OCI-M2 (cell line): ENCODE measurements around the gene SEMA7A.

Experiments
- DNase-seq: peaks from one replicate; lab custom pipeline; 2025; ENCODE audit not compliant: unreplicated experiment; lab: John Stamatoyannopoulos, UW

The SEMA7A gene

DNA sequence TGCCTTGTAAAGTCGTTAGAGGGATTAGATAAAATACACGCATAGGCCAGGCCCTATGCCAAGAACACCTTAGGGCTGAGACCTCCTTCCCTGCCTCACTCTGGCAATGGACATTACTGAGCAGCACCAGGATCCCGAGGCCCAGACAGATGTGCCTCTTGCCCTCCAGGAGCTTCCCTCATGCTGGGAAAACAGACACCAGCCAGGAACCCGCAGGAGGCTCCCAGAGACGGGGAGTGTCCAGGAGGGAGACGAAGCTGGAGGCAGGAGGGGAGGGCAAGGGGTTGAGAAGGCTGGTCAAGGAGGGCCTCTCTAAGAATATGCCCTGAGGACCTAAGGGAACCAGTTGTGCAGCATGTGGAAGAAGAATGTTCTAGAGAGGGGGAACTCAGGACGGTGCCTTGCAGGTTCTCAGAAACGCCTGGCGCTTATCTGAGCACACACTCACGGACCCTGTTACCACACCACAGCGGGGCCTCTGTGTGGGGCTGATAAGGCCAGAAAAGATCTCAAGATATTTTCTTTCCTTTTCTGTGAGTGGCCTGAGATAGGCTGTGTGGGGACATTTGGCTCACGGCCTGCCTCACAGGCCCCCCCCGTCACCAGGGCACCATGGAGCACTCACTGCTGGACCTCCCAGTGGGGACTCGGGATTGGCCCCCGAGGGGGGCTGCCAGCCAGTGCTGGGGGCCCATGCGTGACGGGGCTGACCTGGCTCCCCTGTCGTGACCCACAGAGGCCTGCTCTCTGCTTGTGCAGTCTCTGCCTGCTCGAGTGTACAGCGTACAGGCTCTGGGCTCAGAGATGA, 44.3 kb downstream of the SEMA7A start:
- DNase-seq = peak; percentile 65

GRCh38 chr15:74388363-74388951, 45.3 kb downstream of the SEMA7A start:
- DNase-seq = no peak

DNA sequence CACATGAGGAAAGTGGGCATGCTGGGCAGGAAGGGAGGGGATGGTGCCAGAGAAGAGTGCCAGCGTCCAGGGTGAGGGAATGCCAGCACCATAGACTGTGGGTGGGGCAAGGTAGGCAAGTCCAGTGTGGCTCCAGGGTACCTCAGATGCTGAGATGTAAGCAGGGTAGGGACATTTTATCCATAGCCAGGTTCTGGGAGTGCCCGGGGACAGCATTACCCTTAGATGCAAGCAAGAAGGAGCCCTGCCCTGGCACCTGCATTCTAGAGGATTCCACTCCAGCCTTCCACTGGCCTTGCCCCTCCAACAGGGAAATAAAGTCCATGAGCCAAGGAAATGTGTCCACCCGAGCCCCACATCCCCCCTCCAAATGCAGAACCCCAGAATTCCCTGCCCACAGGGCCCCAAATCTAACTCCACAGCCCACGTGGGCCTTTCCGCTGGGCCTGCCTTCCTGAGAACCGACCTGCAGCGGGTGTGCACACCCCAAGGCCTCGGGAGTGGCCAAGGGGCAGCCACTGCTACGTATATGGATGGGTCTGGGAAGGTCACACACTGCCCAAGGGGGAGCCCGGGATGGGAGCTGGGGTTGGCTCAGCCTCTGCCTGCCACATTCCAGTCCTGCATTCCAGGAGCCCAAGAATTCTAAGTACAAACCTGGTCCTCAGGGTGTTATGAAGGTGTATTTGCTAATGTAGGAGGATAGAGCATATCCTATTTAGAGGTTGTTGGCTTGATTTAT, 46.0 kb downstream of the SEMA7A start:
- DNase-seq = no peak

- no peak for DNase-seq
These were observed 46.6 kb downstream of the SEMA7A start for GRCh38 chr15:74387141-74387541.

DNA sequence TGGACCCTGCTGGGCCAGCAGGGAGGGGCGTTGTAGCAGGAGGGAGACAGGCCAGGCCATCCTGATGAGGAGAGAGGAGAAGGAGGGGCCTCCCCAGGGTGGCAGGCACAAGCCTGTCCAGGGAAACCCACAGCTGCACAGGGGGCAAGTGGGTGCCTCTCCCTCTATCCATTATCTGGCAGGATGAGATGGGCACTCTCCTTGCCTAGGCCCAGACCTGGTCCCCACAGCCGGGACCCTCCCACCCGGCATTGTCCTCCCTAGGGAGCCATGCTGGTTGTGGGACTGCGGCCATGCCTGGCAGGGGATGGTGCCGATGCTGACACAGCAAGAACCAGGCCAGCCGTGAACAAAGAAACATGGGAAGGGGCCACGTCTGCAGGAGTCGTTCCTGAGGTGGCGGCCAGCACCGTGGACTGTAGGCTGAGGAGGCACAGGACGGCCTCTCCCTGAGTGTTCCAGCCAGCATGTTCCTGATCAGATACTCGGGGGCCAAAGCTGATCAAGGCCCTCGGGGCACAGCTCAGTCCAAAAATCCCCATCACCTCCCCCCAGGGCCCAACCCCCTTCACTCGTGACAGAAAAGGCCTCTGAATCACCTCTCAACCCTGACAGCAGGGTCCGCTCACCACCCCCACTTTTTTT, 47.1 kb downstream of the SEMA7A start:
- no peak for DNase-seq

DNA sequence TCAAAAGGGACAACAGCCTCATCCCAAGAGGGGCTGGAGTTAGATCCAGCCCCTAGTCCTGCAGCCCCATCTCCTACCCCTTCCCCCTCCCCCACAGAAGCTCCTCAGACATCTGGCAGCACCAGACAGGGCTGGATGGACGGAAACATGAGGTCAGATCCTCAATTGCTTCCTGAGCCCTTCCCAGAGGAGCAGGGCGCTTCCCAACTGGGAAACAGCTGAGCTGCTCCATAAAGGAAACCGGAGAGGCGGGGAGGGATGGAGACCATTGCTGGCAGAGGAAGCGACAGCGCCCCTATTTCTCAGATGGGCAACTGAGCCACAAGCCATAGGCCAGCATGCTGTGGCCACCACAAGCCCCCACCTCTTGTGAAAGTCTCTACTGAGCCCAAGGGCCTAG, 48.0 kb downstream of the SEMA7A start:
- DNase-seq = no peak

- no peak for DNase-seq
These were observed 48.7 kb downstream of the SEMA7A start for GRCh38 chr15:74384881-74385643.

- no peak for DNase-seq
These were observed 49.2 kb downstream of the SEMA7A start for GRCh38 chr15:74384566-74384880.

- DNase-seq = no peak
These were observed 49.8 kb downstream of the SEMA7A start for GRCh38 chr15:74383695-74384565.

GRCh38 chr15:74383286-74383685, 50.5 kb downstream of the SEMA7A start:
- no peak for DNase-seq

- peak; percentile 41 for DNase-seq
These were observed 51.5 kb downstream of the SEMA7A start for GRCh38 chr15:74382004-74382816.

- DNase-seq = no peak
These were observed 52.3 kb downstream of the SEMA7A start for GRCh38 chr15:74381481-74381880.

DNA sequence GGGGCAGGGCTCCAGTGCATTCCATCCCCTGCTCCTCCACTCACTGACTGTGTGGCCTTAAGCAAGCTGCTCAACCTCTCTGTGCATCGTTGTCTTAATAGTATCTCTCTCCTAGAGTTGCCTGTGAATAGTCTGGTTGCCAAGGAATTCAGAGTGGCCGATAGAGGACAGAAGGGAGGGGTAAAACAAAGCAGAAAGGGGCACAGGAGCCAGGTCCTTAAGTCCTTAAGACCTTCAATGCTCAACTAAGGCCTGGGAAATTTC, 52.6 kb downstream of the SEMA7A start:
- DNase-seq = no peak

DNA sequence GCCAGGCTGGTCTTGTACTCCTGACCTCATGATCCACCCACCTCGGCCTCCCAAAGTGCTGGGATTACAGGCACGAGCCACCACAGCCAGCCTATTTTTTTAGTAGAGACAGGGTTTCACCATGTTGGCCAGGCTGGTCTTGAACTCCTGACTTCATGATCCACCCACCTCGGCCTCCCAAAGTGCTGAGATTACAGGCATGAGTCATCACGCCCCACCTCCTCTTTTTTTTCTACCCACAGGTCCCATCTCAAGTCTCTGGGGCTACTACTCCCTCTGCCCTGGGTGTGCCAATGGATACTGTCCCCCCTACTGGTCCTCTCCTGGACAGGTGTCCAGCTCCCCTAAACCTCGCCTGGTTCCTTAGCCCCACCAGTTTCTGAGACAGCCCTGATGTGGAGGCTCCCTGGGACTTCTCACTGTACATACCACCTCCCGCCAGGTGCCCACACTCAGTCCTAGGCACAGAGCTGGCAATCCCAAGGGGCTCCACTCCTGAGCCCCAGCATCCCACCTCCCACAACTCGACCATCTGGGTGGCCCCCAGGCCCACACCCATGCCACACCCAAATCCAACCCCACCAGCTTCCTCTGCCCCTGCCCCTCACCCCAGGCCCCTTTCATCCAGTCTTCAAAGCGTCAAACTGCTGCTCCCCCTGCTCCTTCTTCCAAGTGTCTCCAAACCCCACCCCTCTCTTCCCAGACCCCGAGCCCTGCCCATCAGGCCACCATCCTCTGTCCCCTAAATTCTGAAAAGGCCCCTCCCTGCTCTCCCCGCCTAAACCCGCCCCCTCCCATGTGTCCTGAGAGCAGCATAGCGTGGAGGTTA, 53.2 kb downstream of the SEMA7A start:
- no peak for DNase-seq

DNA sequence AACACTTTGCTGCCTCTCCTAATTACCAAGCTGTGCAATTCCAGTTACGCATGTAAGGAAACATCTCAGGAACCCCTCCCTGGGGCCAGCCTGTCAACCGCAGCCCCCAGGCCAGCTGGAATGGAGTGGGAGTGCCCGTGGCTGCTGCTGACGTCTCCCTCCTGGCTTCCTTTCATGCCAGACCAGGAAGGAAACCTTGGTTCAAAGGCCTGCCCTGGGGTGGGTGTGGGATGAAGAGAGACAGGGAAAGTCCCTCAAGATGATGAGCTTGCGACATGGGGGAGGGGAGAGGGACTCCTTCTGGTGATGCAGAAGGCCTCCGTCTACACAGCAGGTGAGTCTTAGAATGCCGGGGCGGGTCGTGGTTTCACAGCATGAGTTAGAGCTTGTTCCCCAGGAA, 54.9 kb downstream of the SEMA7A start:
- no peak for DNase-seq

DNA sequence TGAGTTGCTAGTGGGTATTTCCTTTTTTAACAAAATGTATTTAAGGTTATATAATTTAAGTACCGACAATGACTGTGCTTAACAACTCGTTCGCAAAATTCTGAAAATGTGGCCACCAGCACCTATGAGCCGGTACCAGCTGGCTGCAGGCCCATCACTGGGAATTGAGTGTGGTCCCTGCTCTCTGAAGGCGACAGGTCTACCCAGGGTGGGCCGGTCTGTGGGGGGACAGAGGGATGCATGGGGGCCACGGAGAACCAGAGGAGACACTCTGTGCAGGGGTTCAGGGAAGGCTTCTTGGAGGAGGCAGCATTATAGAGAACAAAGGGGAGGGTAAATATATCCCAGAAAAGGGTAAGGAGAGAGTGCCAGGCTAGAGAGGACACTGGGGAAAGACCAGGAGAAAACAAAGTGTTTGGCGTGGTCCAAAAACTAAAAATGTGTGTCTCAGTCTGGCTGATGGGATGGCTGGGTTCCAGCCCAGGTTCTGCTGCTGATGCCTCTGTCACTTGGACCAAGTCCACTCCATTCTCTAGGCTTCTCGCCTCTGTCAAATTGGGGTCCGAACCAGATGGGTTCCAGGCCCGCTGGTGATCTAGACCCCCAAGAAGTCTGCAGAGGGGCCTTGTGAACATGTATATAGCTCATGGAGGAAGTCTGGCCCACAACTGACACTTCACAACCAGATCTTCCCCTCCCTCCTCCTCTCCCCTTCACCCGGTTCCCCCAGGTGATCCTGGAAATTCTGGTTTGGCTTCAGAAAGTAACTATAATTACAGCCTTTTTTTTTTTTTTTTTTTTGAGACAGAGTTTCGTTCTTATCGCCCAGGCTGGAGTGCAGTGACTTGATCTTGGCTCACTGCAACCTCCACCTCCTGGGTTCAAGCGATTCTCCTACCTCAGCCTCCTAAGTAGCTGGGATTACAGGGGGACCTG, 55.7 kb downstream of the SEMA7A start:
- DNase-seq = no peak

- no peak for DNase-seq
These were observed 56.8 kb downstream of the SEMA7A start for GRCh38 chr15:74376825-74377581.
